ENCODE results near the gene KRTAP3-2.

Gene KRTAP3-2

DNA sequence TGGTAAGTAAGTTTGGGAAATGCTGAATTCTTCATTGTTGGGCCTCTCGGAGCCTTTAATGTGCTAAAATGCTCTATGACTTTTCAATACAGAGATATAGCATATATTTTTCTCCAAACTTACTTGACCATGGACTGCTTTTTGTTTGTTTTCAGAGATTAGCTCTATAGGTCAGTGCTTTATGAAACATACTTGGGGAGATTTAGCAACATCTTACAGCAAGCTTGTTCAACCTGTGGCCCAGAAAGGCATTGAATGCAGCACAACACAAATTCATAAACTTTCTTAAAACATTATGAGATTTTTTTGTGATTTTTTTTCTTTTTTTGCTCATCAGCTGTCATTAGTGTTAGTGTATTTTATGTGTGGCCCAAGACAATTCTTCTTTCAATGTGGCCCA is 10.2 kb upstream of the KRTAP3-2 start:
- no peak for DNase-seq

DNA sequence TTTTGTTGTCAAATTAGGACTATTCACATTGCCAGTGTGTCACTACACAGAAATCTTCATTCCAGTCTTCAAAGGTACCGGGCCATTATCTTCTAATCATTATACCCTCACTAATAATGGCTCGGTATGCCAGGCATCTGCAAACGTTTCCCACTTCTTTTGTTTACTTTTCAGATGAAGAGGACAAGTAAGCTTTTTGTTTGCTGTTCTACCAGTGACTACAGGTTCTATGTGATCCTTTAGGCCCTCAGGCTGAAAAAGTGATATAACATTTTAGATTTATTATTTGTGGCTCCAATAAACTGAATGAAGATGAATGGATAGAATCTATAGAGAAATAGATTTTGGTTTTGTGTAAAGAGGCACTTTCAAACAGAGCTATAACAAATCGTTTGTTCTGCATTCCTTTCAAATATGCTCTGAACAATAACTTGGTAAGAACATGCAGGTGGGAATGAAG is 9.6 kb upstream of the KRTAP3-2 start:
- no peak for DNase-seq

DNA sequence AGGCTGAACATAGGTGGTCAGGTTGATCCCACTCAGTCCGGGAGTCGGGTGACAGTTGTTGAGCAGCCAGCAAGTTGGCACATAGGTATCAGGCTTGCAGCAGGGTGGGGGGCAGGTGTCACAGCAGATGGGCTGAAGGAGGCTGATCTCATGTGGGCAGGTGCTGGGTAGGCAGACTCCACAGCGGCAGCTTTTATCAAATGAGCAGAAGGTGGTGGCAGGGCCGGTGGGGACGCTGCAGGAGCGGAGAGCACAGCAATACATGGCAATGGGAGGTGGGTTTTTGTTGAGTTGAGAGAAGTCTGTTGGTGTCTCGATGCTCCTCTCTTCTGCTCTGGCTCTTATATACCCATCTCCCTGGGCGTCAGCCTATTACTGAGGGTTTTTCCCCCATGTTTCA is 9.1 kb upstream of the KRTAP3-2 start, which contains the start of gene KRTAP3-1:
Gene KRTAP3-1 (minus strand): TSS at position 318 of the 400 bp plus-strand sequence. CDS start 54 bp downstream, at position 264.
- no peak for DNase-seq

DNA sequence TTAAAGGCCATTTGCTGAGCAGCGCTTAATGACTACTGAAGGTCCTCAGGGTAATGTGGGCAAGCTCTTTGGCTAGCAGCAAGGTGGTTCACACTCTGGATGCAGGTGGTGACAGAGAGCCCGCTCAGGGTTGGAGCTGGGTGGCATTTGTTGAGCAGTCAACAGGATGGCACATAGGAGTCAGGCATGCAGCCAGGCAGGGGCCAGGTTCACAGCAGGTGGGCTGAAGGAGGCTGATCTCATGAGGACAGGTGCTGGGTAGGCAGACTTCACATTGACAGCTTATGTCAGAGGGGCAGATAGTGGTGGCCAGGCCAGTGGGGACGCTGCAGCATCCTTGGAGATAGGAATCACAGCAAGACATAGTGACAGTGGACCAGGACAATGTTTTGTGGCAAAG is 4.7 kb upstream of the KRTAP3-2 start:
- DNase-seq = no peak

DNA sequence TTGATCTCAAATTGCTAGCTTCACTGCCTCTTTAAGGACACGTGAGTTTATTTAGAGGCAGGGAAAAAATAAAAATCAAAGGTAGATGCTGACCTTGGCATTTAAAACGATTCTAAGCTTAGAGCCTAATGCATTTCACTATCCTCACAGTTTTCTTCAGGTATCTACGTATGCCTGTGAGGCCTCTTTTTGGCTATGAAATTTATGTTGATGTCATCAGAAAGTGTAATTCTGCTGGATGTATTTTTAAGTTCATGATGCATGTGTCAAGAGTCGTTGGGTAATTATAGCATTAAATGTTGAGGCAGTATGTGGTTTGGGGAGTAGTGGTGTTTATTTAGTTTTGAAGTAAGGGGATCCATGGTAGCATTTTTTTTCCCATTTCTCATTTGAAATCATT is 4.2 kb upstream of the KRTAP3-2 start:
- no peak for DNase-seq

DNA sequence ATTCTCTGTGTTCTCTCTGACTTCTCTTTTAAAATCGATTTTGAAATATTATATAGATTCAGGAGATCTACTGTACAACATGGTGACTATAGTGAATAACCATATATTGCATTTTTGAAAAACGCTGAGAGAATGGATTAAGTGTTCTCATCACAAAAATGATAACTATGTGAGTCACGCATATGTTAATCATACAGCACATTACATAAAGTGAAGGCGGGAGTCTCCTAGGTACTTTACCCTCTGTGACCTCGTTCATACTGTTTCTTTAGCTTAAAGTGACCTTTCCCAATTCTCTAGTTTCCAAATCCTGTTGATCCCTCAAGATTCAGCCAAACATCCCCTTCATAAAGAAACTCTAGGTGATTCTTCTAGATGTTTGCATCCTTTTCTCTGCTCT is 3.1 kb upstream of the KRTAP3-2 start:
- DNase-seq = no peak

DNA sequence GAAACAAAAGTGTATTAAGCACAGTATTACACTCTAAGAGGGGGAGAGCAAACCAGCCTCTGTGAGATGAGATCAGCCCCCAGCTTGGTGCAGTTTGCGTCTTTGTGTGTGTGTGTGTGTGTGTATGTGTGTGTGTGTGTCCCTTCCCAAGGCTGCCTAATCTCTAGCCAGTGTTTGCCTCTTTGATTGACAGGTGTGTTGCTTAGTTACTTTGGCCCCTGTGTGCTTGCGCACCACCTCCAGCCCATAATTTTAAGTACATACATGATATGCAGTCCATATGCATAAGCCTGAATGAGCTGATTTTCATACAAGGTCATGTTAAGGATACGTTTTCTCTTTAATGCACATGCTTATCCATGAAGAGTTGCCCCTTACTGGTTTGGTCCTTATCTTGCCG is 2.1 kb upstream of the KRTAP3-2 start:
- no peak for DNase-seq

DNA sequence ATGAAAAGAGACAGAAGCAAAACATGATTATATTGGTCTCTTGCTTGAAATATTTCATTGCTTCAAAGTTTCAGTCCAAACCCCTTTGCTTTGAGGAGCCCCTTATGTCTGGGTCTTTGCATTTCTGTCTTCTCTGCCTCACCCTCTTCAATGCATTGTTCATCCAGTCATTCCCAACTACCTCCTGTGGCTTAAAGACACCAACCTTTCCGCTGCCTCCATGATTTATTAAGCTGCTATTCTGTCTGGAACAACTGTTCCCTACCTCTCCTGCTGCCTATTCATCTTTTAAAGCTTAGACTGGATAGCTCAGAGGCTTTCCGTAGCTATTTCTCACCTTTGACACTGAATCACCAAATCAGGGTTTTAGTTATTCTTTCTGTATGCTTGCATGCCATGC is 2.3 kb downstream of the KRTAP3-2 start:
- no peak for DNase-seq

DNA sequence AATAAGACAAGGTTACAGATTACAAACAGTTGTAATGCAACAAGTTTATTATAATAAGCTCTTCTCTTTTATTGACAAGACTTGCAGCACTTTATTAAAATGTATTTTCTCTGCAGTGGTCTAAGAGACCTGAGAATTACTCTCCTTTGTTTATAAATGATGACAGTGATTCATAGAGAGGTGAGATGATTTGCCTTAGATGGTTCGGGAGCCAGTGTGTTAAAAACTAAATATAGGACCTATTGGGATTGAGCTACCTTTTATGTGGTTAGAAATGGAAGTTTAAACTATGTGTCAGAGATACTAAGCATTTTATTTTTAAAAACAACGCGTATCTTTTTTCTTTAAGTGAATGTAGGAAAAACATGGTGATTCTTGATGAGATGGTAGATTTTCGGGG is 2.9 kb downstream of the KRTAP3-2 start:
- no peak for DNase-seq

DNA sequence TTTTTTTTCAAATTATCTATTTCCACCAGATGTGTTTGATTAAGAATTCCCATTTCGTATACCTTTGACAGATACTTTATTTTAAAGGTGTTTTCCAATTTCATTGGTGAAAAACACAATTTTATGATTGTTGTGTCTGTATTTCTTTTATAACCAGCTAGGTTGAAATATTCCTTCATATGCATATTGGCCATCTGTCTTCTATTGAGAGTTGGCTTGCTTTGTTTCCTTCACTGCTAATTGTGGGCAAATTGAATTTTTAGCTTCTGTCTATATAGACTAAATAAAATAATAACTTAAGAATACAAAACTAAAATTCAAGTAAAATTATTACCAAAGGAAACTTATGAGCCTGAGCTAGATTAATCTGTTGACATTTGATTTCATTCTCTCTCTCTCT is 4.6 kb downstream of the KRTAP3-2 start:
- no peak for DNase-seq

DNA sequence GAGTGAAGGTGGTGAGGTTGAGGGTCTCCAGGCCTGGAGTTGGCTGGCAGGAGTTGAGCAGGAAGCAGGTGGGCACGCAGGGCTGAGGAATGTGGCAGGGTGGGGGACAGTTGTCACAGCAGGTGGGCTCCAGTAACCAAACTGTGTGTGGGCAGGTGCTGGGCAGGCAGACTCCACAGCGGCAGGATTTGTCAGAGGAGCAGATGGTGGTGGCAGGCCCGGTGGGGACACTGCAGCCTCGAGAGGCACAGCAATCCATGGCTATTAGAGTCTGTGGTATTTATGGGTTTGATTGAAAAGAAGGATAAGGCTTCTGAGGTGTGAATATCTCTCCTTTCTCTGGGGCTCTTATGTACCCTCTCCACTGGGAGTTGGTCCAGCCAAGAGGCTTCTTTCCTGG is 5.9 kb downstream of the KRTAP3-2 start, which contains the start of gene KRTAP3-3:
Gene KRTAP3-3 (minus strand): TSS at position 326 of the 400 bp plus-strand sequence. CDS start 67 bp downstream, at position 259.
- no peak for DNase-seq

DNA sequence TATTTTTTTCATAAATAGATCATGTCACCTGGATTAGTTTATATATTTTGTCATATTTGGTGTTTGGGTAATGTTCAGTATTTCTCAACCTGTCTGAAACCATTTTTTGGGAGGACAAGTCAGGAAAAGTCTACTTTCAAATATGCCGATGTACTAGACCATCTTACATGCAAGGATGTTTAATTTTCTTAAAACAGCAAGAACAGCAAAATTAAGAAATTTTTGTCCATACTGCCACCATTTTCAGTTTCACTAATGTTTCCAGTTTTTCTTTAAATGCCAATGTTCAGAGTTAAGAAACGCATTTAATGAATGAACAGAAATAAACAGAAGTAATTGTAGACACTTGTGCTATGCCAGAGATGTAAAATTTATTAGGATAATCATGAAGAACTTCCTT is 6.6 kb downstream of the KRTAP3-2 start:
- DNase-seq = no peak

DNA sequence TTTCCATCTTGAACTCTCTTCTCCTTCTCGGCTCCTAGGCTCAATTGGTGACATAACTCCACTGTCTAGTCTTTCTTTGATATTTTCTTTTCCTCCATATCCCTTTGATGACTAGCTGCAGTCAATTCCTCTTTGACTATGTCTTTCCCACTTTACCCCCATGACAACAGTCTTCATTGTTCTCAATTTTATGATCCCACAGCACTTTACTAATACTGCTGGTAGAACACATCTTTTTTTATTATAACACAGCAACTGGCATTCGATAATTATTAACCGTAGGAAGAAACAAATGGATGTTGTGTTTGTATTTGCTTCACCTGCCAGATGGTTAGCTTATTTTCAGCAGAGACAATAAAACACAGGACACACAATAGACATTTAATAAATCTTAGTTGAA is 7.0 kb downstream of the KRTAP3-2 start:
- no peak for DNase-seq

DNA sequence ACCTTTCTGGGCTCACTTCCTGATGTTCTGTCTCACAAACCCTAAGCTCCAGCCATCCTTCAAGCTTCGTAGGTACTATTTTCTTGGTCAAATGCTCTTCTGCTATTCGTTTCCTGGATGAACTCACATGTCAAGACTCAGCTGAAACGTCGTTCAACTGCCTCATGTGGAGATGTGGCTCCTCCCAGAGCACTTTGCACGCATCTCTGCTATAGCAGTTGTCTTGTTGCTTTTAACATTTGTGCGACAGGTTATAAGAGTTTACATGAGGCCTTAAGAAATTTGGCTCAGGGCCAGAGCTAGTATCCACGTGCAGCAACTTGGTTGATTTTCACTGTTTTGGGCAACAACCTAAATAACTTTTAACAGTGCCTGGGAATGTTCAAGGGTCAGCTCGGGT is 12.8 kb downstream of the KRTAP3-2 start:
- DNase-seq = no peak

DNA sequence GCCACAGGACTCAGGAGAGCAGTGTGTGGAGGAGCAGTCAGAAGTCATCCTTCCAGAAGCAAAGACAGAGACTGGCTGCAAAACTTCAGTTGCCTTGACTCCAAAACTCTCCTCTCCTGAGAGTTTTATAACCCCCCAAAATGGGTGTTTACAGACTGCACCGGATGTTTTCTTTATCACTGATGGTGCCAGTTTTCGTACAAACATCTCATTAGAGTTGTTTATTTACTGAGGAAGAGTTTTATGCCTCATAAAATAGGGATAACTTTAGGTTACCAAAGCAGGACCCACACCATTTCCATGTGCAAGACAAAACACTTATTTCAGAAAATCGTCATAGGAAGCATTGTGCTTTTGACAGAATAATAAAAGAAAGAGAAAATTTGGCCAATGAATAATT is 15.5 kb downstream of the KRTAP3-2 start, which contains the start of gene KRT40:
Gene KRT40 (minus strand): TSS at position 101 of the 400 bp plus-strand sequence. CDS start 53 bp downstream, at position 48.
- no peak for DNase-seq

DNA sequence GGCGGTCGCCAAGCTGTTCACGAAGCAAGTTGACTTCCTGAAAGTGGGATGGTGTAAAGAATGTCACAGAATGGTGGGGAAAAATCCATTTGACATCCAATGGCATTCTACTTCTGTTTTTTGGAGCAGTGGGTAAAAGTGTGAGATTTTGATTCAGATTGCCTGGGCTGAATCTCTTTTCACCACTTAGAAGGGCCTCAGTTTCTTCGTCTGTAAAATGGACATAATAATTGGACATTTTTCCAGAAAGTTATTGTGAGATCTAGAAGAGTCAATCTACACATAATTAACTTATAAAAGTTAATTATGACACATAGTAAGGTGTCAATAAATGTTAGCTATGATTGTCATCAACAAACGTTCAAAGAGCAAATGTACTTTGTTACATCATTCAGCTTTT is 18.6 kb downstream of the KRTAP3-2 start:
- DNase-seq = no peak

DNA sequence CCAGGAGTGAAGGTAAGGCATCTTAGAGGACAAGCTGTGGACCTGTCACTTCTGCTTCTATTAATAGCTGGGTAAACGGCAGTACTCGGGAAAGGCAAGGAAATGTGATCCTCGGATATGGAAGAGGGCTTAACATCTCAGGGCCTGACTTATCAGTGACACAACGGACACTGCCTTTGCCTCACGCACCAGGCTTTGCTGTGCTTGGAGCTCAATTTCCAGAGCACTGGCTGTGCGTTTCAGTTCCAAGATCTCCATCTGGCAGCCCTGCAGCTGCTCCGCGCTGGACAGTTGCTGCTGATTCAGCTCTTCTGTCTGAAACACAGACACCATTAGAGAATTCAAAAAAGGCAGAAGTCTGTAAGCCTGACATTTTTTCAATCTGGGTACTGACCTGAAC is 19.1 kb downstream of the KRTAP3-2 start:
- DNase-seq = no peak

DNA sequence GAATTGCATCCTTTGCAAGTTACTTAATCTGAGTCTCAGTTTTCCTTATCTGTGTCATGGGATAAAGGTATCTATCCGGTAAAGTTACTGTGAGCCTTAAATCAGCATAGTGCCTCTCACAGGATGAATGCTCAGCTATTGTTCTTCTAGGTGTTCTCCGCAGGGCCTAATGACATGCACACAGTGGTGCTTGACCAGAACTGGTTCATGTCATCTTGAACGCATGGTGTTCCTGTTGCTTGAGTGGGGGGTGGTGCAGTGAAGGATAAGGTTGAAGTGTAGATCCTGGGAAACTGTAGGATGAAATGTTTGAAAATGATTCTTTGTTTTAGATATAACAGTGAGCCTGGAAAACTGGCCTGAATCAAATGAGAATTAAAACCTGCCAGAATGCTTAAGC is 19.6 kb downstream of the KRTAP3-2 start:
- DNase-seq = no peak

DNA sequence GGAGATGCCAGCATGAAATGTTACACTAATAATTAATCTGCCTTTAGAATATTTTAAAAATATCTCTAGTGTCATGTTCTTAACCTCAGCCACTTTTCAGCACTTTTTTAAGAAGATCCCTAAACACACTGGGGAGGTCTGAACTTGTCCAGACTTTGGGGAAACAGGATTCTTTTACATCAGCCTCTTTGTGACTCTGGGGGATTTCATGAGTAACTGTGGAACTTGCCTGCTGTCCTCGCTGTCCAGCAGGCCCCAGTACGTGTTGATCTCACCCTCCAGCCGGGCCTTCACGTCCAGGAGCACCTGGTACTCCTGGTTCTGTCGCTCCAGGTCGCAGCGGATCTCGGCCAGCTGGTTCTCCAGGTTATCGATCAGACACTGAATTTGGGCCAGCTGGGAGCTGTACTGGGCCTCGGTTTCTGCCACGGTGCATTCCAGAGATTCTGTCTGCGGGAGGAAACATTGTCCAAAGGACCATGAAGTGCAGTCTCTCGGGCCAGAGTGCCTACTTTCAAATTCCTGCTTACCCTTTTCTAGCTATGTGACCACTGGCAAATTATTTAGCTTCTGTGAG is 21.0 kb downstream of the KRTAP3-2 start:
- no peak for DNase-seq

DNA sequence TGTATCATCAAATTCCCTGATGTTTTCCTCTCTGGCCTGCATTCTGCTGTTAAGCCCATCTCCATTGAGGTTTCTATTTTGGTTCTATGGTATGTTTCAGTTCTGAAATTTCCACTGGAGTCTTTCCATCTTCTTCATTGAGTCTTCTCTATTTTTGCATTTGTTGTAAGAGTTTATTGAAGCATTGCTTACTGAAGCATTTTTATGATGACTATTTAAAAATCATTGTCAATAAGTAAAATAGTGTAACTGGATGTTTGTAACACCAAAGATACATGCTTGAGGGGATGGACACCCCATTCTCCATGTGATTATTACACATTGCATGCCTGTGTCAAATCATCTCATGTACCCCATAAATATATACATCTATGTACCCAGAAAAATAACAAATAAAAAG is 24.2 kb downstream of the KRTAP3-2 start:
- DNase-seq = no peak

DNA sequence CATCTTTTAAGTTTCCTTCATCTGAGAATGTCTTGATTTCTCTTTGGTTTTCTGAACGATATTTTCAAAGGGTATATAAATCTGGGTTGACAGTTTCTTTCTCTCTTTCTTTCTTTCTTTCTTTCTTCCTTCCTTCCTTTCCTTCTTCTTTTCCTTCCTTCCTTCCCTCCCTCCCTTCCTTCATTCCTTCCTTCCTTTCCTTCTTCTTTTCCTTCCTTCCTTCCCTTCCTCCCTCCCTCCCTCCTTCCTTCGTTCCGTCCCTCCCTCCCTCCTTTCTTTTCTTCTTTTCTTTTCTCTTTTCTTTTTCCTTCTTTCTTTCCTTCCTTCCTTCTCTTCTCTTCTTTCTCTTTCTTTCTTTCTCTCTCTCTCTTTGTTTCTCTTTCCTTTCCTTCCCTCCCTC is 25.3 kb downstream of the KRTAP3-2 start:
- no peak for DNase-seq

DNA sequence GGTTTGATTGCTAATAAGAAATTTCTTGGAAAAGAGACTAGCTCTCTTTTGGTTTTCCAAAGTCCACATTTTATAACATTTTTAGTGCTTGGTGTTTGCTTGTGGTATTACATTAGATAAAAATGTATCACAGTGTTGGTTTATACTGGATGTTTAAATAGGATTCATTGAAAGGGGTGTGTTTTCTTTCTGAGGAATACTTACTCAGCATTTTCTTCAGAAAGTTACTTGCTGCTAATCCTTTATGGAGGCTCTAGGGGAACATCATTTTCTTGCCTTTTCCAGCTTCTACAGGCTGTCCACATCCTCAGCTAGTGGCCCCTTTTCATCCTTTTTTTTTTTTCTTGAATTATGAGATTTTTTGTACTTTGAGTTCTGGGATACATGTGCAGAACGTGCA is 32.1 kb downstream of the KRTAP3-2 start:
- no peak for DNase-seq

DNA sequence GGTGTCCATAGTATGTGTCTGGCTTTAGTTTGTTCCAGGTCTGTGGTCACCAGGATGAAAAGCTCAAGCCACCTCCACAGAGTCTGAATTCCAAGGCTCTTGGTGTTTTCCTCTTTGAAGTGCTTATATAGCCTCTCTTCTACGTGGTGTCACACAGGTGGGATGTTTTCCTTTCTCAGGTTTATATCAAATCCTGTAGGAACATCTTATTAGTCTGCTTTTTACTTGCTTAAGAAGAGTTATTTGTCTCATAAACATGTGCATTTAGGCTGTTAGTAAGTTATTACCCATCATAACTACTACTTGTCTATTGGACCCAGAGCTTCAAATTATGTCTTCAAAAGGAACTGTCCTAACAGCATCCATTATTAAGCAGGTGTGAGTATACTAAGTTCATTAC is 32.9 kb downstream of the KRTAP3-2 start, which contains the start of gene KRT39:
Gene KRT39 (minus strand): TSS at position 101 of the 400 bp plus-strand sequence. CDS start 92 bp downstream, at position 9.
- no peak for DNase-seq

DNA sequence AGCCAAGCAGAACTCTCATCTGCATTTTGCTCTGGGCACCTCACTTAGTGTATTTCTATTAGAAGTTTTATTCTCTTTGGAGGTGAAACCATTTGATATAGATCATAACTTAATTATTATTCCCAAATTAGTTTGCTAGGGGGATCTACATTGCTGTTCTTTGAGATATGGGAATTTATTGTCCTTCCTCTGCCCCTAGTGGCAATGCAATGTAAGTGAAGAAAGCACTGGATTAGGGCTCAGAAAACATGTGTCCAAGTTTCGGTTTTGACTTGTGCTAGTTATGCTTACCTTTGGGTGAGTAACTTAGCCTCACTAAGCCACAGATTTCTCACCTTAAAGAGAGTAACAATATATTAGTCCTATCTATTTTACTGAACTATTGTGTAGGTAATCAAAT is 35.9 kb downstream of the KRTAP3-2 start:
- DNase-seq = no peak

DNA sequence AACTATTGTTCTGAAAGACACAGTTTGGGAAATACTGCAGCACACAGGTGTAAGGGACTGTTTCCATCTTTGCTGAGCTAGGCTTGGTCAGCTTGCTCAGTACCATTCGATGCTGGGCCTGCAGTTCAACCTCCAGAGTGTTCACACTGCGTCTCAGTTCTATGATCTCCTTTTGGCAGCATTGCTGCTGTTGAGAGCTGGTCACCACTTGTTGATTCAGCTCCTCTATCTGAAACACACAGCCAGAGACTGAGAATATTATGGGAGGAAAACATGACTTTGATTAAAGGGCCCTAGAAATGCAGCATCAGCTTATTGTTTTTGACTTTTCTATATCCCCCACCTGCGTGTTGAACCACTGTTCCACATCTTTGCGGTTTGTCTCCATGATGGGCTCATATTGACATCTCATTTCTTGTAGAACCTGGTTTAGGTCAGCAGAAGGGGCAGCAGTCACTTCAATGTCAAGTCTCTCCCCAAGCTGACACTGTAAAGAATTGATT is 37.6 kb downstream of the KRTAP3-2 start:
- DNase-seq = no peak
